GM15510 (cell line): ENCODE measurements around the gene LOC101059915.

ENCODE experiments used
- POLR2A ChIP-seq: IDR thresholded peaks from 3 replicates; pipeline ENCODE4 v1.6.1; 2011; ENCODE audit warnings: borderline replicate concordance; ENCODE audit not compliant: insufficient read length; ENCODE audit errors: extremely low read depth

The LOC101059915 gene

DNA sequence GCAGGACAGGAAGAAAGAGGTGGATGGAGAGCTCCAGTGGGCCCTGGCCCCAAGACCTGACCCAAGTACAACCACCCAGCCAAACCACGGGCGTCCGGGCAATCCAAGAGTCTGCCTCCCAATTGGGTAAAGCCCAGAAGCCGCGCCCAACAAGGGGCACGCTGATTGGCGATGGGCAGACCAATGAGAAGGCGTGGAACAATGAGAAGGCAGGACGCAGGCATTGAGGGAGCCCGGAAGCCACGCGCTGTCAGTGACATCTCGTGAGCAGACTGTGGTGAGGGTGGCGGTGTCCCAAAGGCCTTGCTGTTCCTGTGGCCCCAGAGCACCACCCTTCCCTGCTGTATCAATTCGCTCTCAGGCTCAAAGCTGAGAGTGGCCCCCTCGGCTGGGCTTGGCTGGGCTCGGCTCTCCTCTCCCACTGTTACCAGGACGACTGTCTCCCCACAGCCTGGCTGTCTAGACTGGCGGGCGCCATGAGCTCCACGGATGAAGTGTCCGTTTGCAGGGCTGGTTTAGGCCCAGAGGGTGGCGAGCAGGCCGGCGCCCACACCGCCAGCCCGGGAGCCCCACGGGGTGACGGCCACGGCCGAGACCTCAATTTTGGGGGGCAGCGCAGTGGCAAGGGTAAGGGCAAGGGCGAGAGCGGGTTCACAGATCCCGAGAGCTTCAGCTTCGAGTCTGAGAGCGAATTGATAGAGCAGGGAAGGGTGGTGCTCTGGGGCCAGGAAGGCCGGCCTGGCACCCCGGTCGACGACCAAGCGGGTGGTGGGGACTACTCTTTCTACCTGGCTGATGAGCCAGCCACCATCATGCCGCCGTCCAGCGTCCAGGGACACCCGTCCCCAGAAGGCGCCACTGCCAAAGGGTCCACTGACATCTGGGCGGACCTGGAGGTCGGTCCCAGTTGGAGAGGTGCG, at the start of gene LOC101059915:
Gene LOC101059915 (plus strand): TSS at position 219 of the 920 bp plus-strand sequence.
- TF ChIP-seq POLR2A: no peak

DNA sequence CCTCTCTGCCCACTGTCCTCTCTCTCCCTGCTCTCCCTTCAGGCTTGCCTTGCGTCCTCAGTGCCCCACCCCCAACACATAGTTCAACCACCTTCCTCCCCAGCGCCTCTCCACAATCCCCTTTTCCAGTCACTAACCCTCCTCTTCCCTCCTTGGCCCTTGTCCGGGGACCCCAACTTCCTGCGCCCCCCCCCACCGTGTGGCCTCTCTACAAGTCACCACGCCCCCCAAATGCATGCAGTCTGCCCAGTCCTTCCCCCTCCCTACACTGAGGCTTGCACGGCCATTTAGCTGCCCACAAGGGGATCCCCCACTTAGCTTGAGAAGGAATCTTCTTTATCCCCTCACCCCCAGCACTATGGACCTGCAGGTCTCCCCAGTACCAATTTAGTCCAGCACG, 49.6 kb upstream of the LOC101059915 start:
- no peak for TF ChIP-seq POLR2A

GRCh38 chrX:71618303-71618721, 49.0 kb upstream of the LOC101059915 start, which contains the start of gene CXCR3:
TSS of gene CXCR3 (minus strand) at chrX:71618511. CDS start at chrX:71618449, 62 bp downstream.
- TF ChIP-seq POLR2A: no peak

GRCh38 chrX:71618787-71619186, 48.6 kb upstream of the LOC101059915 start:
- no peak for TF ChIP-seq POLR2A

DNA sequence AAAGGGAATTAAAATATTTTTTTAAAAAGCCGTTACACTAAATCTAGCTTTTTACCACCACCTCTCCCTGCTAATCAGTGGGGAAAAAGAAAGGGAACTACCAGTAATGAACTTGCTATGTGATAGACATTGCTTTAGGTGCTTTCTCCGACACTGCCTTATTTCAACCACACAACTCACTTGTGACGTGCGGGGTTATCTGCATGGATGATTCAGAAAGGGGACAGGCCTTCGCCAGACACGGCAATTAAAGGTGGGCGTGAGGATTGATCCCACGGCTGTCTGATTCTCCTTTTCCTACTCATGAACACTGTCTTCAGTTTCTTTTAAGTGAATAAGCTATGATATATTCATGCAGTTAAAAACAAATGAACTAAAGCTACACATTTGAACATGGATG, 48.2 kb upstream of the LOC101059915 start:
- no peak for TF ChIP-seq POLR2A

- no peak for TF ChIP-seq POLR2A
Observed at GRCh38 chrX:71619986-71620385, 47.4 kb upstream of the LOC101059915 start.

- no peak for TF ChIP-seq POLR2A
Observed at GRCh38 chrX:71621603-71622002, 45.7 kb upstream of the LOC101059915 start.

DNA sequence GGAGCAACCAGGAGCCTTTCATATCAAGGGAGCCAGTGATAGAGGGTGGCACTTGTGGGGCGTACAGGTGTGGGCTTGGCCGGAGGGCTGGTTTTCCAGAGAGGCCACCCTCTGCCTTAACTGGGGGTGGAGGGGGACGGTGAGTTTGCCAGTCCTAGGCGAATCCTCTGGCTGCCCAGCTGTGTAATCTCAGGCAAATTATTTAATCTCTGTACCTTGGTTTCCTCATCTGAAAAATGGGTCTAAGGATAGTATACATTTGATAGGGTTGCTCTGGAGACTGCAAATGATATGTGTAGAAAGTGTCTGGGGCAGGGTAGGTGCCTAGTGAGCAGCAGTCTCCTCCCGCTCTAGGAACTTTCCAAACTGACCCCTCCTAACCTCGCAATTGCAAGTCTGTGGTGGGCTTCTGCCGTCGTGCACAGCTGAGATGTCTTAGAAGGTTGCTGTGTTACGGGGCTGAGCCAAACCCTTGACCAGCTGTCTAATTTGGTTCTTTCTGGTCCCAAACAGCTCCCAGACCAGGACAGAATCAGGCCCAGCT, 45.2 kb upstream of the LOC101059915 start:
- TF ChIP-seq POLR2A: no peak

GRCh38 chrX:71622576-71623450, 44.5 kb upstream of the LOC101059915 start:
- TF ChIP-seq POLR2A: no peak

GRCh38 chrX:71623714-71624113, 43.6 kb upstream of the LOC101059915 start:
- no peak for TF ChIP-seq POLR2A

DNA sequence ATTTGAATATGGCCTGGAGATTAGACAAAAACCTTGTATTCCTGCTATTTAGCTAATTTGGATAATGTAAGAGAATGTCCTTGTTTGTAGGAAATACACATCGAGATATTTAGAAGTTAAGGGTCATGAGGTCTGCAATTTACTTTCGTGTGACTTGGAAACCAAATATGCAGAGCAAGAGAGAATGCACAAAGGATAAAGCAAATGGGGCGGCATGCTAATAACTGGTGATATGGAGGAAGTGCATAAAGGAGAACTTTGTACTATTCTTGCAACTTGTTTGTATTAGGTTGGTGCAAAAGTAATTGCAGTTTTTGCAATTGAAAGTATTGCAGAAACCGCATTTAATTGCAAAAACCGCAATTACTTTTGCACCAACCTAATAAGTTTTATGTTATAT, 41.9 kb upstream of the LOC101059915 start:
- TF ChIP-seq POLR2A: no peak

DNA sequence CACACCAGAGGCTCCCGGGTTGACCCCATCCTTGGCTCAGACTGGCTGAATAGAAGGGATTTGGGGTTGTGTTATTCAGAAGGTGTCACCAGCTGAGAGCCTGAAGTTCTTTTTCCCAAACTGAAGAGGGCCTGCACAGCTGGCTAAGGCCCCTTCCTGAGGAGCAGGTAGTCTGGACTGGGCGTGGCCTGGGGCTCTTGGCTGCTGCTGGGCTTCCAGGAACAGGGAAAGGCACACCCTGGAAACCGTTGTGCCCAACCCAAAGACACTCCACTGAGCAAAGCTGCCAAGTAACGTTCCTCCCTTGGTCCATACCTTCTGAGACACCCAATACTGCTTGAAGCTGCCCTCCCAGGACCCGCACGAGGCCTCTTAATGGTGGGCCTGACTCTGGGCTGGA, 40.8 kb upstream of the LOC101059915 start:
- TF ChIP-seq POLR2A: no peak

GRCh38 chrX:71627588-71628404, 39.5 kb upstream of the LOC101059915 start:
- TF ChIP-seq POLR2A: no peak

DNA sequence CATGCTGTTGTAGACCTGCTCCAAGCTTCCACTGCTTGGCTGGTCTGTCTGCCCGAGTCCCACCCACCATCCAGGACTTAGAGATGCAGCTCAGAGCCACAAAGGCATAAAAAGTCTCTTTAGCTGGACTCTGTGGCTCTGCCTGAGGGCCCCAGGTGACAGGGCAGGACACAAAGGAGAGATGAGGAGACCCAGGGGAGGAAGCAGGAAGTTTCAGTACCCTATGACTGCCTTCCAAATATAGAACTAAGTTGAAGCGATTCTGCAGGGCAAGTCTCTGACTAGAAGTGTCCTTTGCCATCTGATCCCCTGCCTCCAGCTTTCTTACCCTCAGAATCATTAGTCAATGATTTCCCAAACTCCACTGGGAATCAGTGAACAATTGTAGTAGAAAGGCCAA, 37.9 kb upstream of the LOC101059915 start:
- no peak for TF ChIP-seq POLR2A

DNA sequence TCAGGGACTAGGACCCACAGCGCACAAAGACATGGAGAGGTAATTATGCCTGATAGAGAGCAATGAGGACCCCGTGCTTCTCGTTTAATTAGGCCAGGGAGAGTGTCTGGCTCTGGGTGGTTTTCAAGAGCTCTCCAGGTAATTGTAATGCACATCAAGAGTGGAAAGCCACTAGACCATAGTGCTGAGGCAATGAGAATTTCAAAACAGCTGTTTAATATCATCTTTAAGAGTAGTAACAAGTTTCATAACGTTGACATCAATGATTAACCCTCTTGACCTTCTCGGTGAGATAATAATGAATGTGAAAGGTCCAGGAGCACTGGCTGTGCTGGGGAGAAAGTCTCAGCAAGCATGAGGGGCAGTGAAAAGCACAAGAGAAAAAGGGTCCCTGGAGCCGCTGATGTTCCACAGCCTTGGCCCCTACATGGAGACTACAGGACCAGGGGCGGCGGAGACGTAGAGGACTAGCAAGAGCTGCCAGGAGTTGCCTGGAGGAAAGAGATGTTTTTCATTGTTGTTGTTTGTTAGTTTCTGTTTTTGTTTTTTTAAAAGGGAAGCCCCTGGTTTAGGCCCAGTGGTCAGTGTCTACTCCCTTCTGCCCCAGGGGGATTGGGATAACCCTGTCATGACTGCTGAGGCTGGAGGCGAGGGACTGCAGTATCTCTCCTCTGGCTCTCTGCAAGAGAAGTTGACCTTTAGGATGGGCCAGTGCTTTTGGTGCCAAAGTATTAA, 34.3 kb upstream of the LOC101059915 start:
- no peak for TF ChIP-seq POLR2A
